Activated CD4-positive, CD25-positive, alpha-beta regulatory T cell treated with anti-CD3 and anti-CD28 coated beads, Interleukin-2, amount 50 U/mL, for 24 hours (primary cell): ENCODE measurements around the gene SOX30.

ENCODE experiments used
- ATAC-seq, 2 donors: fragments of 150-1000 bp; cut with Tn5 transposase; one replicate each; pipeline ENCODE4 v1.10.0; 2021; ENCODE audit warnings: mild to moderate bottlenecking in 1 of 2, moderate library complexity in 1 of 2

SOX30 gene

DNA sequence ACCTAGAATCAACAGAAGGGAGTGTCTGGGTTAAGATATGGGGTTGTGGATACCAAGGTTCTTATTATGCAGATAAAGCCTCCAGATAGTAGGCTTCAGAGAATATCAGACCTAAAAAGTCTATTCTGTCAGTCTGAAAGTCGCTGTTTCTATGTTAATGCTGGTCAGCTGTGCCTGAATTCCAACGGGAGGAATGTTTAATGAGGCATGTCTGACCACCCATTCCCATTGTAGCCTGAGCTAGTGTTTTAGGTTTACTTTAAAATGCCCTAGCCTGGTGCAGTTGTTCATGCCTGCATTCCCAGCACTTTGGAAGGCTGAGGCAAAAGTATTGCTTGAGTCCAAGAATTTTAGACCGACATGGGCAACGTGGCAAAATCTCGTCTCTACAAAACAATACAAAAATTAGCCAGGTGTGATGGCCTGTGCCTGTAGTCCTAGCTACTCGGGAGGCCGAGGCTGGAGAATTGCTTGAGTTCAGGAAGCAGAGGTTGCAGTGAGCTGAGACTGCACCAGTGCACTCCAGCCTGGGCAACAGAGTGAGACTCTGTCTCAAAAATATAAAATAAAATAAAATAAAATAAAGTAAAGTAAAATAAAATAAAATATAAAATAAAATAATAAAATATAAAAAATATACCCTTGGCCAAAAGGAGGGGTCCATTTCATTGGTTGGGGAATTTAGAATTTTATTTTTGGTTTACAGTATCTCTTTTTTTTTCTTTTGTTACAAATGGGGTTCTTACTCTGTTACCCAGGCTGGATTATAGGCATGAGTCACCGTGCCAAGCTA, 7.8 kb upstream of the SOX30 start:
- ATAC-seq: no peak

DNA sequence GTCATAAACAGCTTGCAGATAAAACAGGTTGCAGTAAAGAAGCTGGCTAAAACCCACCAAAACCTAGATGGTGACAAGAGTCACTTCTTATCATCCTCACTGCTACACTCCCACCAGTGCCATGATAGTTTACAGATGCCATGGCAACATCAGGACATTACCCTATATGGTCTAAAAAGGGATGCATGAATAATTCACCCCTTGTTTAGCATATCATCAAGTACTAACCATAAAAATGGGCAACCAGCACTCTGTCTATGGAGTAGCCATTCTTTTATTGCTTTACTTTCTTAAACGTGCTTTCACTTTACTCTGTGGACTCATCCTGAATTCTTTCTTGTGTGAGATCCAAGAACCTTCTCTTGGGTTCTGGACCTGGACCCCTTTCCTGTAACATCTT, 6.7 kb upstream of the SOX30 start:
- ATAC-seq: no peak

DNA sequence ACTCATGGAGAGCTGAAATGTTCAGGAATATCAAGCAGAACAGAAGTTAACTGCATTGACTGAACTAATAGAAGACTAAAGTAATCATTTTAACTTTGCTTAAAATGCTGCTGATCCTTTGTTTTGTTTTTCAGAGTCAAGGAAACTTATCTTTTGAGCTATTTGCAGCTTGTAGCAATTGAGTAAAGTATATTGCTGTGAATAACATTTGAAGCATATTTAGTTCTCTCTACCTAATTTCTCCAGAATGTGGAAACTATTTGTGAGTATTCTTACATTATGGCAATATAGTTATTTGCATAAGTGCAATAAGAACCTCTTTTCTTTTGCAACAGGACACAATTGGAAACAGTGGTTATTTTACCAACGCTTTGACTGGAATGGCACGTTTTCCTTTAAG, 5.3 kb upstream of the SOX30 start:
- ATAC-seq: no peak

DNA sequence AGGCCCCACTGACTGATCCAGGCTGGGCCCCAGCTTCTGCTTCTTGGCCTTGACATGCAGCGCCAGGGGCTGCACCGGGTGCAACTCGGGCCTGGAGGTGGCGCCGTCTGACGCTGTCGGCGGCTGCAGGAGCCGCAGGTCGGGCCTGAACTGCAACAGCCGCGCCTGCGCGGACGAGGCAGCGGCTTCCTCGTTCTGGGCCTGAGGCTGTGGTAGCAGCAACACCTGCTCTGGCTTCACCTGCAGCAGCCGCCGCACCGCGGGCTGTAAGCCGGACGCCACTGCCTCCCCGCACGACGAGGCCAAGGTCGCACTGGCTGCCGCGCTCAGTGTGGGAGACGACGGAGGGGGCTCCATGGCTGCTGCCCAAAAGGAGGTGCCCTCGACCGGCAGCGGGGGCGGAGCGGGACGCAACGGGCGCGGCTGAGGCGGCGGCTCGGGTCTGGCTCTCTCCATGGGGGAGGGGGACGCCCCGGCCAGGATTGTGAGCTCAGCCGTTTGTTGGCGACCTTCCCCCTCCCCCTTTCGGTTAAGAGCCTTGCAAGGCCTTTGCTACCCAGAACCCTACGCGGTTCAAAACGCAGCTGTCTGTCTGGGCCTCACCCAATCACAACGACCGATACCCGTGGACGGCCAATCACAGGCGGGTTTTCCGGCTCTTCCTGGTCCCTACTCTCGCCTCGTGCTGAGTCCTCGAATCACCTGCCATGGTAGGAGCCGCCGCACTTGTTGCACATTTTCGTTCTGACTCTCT, 438 bp downstream of the SOX30 start:
- ATAC-seq: peak; percentile 98 to 99

DNA sequence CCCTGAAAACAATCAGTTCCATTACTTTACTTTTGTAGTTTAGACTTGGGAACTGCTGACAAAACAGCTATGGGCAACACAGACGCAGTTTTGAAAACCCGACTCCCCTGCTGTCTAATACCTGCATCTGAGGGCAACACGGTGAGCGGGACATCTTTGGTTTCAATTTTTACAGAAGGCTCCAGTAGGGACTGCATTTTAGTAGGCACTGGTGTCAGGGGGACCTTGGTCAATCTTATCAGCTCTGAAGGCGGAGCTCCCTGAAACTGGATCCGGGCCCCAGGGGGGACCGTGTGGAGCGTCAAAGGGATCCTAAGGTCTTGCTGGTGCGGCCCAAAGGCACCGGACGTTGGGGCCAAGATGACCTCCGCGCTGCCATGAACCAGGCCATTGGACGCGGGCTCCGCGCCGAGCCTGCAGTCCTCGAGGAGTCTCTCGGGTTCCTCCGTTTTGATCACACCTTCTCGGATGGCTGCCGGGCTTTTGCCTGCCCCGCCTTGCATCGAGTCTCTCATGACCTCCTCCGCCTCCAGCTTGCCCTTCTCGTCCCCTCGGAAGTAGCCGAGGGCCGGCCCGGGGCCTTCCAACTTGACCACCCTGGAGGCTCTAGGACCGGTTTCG, 1.1 kb downstream of the SOX30 start:
- ATAC-seq: no peak

DNA sequence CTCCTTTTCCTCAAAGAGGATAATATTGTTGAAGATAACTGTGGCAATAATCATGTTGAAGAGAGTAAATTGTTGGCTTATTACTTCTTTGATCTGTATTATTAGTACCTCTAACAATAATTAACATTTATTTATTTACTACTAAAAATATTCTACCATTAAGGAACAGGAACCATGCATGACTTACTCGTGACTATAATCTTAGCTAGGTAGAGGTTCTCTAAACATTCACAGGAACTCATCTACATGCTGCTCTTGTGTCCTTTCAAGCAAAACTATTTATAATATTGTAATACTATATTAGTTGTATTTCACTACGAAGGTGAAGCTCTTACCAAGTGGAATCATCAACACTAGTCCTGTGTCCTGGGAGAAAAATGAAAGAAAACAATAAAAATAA, 3.1 kb downstream of the SOX30 start:
- no peak for ATAC-seq

DNA sequence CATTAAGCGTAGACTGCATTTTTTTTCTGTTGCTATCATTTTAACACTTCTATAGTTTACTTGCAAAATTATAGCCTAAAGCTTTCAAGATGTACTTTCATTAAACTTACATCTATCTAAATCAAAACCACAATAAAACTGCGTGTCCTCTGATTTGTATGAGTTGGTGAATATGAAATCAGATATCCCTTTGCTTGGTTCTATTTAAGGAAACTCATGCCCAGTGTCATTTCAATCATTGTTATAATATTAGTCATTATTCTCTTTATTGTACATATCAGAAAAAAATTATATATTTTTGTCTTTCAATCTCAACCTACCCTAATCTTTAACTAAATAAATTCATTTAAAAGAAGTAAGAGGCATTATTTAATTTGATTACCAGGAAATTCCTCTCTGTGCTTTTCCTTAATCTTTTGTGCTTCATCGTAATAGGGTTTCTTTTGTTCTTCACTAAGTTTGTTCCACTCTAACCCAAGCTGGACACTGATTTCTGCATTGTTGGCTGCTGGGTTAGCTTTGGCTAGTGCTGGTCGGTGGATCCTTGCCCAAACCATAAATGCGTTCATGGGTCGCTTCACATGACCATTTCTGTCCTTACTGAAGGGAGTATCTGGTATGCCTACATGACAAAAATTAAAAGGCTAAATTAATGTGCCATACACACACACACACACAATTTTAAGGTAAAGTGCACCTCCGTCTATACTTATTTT, 3.8 kb downstream of the SOX30 start:
- no peak for ATAC-seq

DNA sequence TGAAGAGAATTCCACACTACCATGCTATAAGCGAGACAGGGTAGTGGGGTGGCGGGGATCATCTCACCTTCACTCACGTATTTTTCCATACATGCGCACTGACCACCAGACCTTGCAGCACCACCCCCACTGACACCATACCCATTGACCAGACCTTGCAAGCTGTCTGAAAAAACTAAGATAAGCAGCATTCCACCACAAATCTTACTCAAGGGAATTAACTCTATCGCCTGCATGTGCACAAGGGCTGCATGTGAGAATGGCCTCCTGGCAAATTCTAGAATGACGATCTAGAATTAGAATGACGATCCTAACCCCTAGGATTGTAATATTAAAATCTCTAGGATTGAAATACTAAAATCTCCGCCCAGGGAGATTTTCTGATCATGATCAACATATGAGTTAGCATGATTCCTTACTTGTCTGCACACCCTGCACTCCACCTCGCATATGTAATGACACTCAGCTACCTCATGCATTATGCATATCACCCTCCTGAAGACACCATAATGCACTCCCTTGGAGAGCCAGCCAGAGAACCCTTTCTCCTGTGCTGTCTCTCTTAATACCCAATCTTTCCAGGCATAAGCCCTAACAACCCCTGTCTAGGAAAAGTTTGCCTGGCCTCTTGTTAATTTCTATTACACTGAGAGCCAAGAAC, 11.7 kb downstream of the SOX30 start:
- ATAC-seq: no peak

DNA sequence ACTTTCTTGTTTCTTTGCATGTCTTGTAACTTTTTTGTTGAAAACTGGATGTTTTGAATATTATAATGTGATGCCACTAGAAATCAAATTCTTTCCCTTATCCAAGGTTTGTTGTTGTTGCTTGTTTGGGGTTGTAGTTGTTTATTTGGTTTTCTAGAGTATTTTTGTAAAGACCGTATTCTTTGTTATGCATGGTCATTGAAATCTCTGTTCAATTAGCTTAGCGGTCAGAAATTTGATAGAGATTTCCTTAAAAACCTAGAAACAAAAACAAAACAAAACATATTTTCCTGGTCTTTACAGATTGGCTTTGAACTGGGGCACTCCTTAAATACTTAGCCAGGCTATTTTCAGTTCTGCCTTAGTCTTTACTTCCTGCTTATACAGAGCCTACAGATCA, 21.9 kb downstream of the SOX30 start:
- no peak for ATAC-seq

DNA sequence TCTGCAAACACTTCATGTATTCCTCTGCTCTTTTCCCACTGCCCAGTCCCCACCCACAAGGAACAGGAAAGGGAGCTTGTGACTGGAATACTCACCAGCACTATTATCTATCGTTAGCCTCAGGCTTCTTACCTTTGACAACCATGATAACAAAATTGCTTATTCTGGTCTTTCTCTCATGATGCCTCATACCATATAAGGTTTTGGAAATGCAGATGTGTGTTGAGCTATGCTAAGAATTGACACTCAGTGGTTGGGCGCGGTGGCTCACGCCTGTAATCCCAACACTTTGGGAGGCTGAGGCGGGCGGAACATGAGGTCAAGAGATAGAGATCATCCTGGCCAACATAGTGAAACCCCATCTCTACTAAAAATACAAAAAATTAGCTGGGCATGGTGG, 25.4 kb downstream of the SOX30 start:
- no peak for ATAC-seq

DNA sequence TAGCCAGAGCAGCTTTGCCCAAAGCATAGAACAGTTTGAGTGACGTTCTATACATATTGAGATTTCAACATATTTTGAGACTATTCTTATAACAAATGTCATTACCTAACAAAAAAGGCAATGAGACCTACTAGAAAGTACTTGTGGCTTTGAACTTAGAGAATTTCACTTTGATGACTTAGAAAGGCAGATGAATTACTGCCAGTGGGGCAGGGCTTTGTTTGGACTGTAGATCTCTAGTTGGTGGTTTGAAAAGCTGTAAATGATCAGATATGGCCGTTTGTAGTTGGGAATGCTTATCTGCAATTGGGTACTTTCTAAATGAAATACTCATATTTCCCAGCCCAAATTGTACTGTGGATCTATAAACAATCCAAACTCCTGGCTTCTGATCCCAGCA, 28.1 kb downstream of the SOX30 start:
- ATAC-seq: no peak

DNA sequence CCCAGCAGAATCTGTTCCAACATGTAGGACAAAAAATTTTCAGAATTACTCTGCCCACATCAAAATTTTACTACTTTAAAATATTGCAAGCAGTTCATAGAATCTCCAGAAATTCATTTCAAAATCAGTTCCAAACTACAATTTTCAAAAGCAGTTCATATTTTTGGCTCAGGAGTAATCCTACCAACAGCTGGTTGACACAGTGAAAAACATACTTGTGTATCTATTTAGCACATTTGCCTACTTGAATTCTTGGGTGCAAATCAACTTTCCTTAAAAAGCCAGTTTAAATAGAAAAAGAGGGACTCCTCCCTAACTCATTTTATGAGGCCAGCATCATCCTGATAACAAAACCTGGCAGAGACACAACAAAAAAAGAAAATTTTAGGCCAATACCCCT, 31.5 kb downstream of the SOX30 start:
- no peak for ATAC-seq

DNA sequence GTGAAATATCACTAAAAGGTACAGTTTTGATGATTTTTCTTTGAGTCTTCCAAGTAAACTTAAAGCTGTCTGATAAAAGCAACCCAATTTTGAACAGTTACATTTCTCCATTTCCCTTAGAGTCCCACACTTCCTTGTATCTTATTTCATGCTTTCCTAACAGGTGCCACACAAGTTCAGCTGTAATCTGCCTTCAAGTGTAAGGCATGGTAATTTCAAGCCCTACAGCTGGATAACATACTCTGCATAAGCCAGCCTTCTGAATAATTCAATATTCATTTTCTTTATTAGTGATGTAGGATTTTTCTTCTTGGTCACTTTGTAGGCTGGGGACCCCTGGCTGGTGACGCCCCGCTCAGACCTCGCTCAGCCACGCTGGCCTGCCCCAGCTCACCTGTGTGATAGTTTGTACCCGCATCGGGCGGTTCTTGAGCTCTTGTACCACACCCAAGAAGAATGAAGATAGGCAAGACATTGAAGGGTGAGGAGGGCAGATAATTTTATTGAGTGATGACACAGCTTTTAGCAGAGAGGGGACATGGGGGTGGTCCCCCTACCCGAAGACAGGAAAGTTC, 34.0 kb downstream of the SOX30 start:
- ATAC-seq: no peak

DNA sequence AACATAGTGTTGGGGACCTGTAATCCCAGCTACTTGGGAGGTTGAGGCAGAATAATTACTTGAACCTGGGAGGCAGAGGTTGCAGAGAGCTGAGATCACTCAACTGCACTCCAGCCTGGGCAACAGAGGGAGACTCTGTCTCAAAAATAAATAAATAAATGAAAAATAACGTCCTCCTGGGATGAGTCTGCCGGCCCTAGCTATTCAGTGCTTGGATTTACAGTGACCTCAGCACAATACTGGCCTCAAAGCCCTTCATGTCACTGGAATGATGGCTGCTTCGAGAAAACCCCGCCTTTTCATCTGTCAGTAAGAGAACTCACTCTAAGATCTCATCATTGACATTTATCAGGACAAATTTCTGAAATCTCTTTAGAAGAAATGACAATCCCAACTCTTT, 35.5 kb downstream of the SOX30 start:
- ATAC-seq: no peak

DNA sequence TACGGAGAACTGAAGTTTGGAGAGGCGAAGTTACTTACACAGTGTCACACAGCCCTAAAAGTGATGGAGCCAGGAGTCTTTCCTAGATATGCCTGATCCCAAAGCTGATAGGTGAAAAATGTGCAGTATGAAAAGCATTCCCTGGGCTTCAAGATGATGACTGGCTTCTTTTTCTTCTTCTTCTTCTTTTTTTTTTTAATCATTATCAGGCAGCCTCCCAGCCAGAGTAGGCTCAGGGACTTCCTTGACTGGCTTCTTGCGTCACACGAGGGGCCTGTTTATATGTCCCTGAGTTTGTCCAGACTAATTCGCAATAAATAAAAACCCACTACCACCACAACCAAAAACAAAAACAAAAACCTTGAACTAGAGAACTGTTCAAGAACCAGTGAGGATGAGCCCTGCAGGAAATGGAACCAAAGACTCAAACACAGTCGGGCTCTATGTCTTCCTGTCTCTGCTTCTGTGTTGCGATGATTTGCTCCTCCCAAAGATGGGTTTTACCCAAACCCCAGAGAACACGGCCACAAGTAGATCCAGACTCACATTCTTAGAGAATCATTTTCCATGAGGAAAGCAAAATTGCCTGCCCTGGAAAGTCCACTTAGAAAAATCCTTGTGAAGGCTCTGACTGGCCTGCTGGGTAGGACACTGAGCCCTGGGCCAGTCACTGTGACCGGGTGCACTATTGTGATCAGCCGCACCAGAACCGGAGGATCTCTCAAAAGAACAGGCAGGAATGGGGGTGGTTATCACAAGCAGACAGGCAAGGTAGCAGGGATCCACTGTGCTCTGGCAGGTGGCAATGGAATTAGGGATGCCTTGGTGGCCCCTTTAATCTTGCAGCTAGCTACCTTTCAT, 38.6 kb downstream of the SOX30 start:
- peak; percentile 28 to 41 for ATAC-seq

DNA sequence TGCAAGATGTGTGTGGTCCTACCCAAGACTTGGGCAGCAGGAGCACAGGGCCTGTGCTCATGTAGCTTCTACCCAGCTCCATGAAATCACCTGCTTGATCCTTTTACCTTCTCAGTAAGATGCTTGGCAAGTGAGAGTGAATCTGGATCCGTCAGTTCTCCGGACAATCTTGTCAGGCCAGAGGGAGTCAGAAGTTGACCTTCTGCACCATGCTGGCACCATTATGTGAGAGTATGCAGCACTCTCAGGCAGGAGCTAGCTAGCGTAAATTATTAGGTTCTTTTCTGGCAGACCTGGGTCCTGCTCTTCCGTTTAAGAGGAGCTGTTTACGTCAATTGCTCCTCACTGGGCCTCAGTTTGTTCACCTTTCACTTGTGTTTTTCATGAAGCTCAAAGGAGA, 39.7 kb downstream of the SOX30 start:
- ATAC-seq: no peak

DNA sequence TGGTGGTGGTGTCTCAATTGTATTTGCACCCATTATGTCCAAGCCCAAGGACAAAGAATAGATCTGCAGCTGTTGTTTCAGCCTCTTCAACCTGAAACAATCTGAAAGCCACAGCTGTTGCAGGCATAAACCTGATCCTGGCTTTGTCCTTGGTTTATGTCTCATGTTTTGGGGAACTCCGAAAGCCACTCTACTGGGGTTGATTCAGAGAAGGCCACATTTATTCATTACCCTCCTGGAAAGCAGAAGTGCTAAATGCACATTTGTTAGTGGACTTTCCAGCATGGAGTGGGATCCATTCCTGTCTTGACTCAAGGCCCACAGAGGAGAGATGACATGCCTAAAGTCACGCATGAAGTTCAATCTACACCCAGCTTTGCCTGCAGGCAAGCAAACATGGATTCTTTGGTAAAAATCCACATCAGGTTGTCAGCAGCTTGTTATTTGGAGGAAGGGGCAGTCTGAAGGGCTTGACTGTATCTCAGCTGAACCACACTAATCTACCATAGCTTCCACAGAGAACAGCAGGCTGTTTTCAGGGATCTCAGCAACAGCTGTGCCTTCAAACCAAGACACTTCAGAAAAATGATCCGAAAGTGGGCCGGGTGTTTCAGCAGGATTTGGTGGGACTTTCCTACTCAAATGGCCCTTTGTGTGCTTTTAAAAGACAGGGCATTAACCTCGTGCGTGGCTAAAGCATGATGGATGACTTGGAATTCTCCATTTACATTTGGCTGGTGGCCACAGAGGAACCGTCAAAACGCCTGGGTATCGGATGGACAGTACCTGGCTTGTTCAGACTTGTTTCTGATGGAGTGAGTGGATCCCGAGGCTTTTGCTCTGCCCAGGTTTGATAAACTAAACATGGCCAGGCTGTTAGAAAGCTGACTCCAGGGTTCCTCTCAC, 40.4 kb downstream of the SOX30 start:
- peak in 1 of 2 donors; percentile 9 for ATAC-seq

DNA sequence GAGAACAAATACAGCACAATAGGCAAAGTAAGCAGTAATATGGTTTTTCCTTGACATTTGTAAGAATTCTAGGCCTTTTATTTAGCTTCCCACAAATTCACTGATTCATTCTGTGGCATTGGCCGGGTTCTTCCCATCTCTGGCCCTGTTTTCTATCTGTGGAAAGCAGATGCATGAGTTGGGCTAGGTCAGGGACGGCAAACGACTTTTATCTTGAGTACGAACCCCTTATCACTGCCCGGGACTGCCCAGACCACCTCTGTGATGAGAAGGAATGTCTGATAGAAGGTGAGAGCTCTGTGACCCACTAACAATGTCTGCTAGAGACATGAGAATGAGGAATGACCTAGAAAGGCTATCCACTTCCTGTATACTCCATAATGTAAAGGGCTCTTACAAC, 41.2 kb downstream of the SOX30 start:
- ATAC-seq: no peak

DNA sequence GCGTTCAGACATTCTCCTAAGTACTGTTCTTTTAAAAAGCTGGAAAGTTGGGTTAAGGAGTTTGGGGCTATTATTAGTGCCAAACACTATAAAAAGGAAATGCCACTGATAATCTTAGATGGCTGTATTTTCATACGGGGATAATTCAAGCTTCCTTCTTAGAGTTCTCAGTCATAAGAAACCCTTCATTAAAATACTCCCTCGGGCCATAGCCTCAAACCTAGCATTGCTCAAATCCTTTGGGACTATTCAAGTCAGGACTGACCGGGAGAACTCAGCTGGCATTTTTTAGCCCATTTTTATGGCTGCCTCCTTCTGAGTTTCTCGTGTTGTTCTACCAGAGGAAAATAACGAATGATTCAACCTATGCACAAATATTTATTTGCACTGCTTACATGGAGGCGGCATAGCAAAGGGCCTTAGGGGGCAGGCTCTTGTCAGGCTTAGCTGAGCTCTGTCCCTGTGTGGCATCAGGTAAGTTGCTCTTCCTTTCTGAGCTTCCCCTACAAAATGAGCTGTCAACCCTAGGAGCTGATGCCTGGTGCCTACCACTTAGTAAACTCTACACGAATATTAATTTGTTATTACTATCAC, 43.2 kb downstream of the SOX30 start:
- ATAC-seq: no peak
